ENCODE measurements around the gene CHST14. TPM values are rescaled to one million over a fixed set of nuclear protein-coding genes. Genes with fewer than 3 reads are reported as not detected.
A peak's percentile ranks its signal among the peaks of the same experiment; 100 is the strongest.

Gene CHST14
- polyA plus RNA-seq, 1 of the 3 experiments (the other 2 are of a cell fraction), result 43.2 TPM

- no peaks in the 10 kb centered on the region for H3K9me2 ChIP-seq
- H3K36me3 ChIP-seq (replicated peaks in 1 of 2; ENCODE audit: control insufficient read depth in 1 of 2, insufficient read depth in 2 of 2, low read length in 1 of 2), result no peaks in the 10 kb centered on the region
- H3K9me3 ChIP-seq, result no peaks in the 10 kb centered on the region
- H3K79me2 ChIP-seq (ENCODE audit: insufficient read depth), result peaks cover 32% of the 10 kb centered on the region
- peak overlapping the region; percentile 63 to 74 for H3K4me3 ChIP-seq (ENCODE audit: low read depth in 2 of 2, low read length in 1 of 2)
- H4K20me1 ChIP-seq (ENCODE audit: insufficient read depth), result peaks cover 31% of the 10 kb centered on the region
- POLR2A ChIA-PET, result interaction anchor here (0.8 to 1.2 kb wide), 3 partner anchors 10 to 57 kb away, joined by 3 read pairs; partner anchors contain the start of genes IVD and KNSTRN
- H3K27ac ChIP-seq (ENCODE audit: low read depth in 2 of 2, low read length in 1 of 2), result peak overlapping the region in 1 of 2 experiments; percentile 72; a peak in 2 of 4 replicates
- CTCF ChIA-PET, result interaction anchor here (0.7 to 3.3 kb wide), 14 partner anchors 10 to 166 kb away, joined by 3 to 16 read pairs (median 5); partner anchors contain the start of genes CHST14, DISP2 and INAFM2
- H3F3A ChIP-seq (replicated peaks; ENCODE audit: insufficient read depth), result no peaks in the 10 kb centered on the region
- peak; percentile 71 for DNase-seq
- no peaks in the 10 kb centered on the region; the same call in none of the 2 replicates for H3K27me3 ChIP-seq (ENCODE audit: insufficient read depth)
- H3K4me2 ChIP-seq, result peak overlapping the region; percentile 89
- H2AFZ ChIP-seq (ENCODE audit: low read depth), result peak overlapping the region; percentile 83
- peaks cover 11 to 40% of the 10 kb centered on the region in 2 experiments; a peak in 3 of 4 replicates for H3K4me1 ChIP-seq (ENCODE audit: control insufficient read depth in 1 of 2, insufficient read depth in 2 of 2, low read depth in 1 of 2, low read length in 1 of 2)
- under 1% methylated on average over 30 of the region's 35 CpGs for WGBS (ENCODE audit: low lambda C conversion rate)
- TF ChIP-seq GATA2 (CRISPR knock-in tag; IDR thresholded peaks at IDR 0.05) (no peak), TEAD4 (IDR thresholded peaks at IDR 0.05; ENCODE audit: borderline replicate concordance, insufficient read depth) (no peak), CTCF (IDR thresholded peaks at IDR 0.05) (peak; percentile 4; the same call in 1 of the 2 replicates), CHD2 (IDR thresholded peaks at IDR 0.05; ENCODE audit: low read length, partially characterized antibody) (peak; percentile 44), POLR2AphosphoS5 (IDR thresholded peaks at IDR 0.05; ENCODE audit: low read depth, low read length) (no peak), MAX (IDR thresholded peaks at IDR 0.05; ENCODE audit: low read depth) (no peak), FOXJ3 (CRISPR knock-in tag; IDR thresholded peaks at IDR 0.05) (no peak), ELF1 (IDR thresholded peaks at IDR 0.05) (no peak), GABPA (IDR thresholded peaks at IDR 0.05; ENCODE audit: low read depth) (no peak), NFIC (IDR thresholded peaks at IDR 0.05; ENCODE audit: borderline replicate concordance) (no peak), RFX5 (IDR thresholded peaks at IDR 0.05; ENCODE audit: low read length) (no peak), JUND (IDR thresholded peaks at IDR 0.05) (no peak), TCF12 (IDR thresholded peaks at IDR 0.05) (no peak), EP300 (IDR thresholded peaks at IDR 0.05; ENCODE audit: borderline replicate concordance in 1 of 2, low read depth in 1 of 2, low read length in 1 of 2) (no peak), RCOR1 (IDR thresholded peaks at IDR 0.05; ENCODE audit: low read length) (no peak), REST (IDR thresholded peaks at IDR 0.05; ENCODE audit: low read depth, low read length) (no peak), YY1 (IDR thresholded peaks at IDR 0.05; ENCODE audit: low read depth) (no peak), FOXM1 (IDR thresholded peaks at IDR 0.05; ENCODE audit: low read depth) (no peak), SIN3A (IDR thresholded peaks at IDR 0.05; ENCODE audit: borderline replicate concordance, low read depth, low read length) (no peak), RXRA (IDR thresholded peaks at IDR 0.05; ENCODE audit: borderline replicate concordance, low read depth) (no peak), MXI1 (IDR thresholded peaks at IDR 0.05; ENCODE audit: low read depth, low read length) (peak; percentile 26; the same call in 1 of the 2 replicates)
- TF ChIP-seq, protein P1, sequence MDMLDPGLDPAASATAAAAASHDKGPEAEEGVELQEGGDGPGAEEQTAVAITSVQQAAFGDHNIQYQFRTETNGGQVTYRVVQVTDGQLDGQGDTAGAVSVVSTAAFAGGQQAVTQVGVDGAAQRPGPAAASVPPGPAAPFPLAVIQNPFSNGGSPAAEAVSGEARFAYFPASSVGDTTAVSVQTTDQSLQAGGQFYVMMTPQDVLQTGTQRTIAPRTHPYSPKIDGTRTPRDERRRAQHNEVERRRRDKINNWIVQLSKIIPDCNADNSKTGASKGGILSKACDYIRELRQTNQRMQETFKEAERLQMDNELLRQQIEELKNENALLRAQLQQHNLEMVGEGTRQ (IDR thresholded peaks at IDR 0.05; ENCODE audit: borderline replicate concordance, low read depth, low read length), result no peak
- TF ChIP-seq, protein P2, sequence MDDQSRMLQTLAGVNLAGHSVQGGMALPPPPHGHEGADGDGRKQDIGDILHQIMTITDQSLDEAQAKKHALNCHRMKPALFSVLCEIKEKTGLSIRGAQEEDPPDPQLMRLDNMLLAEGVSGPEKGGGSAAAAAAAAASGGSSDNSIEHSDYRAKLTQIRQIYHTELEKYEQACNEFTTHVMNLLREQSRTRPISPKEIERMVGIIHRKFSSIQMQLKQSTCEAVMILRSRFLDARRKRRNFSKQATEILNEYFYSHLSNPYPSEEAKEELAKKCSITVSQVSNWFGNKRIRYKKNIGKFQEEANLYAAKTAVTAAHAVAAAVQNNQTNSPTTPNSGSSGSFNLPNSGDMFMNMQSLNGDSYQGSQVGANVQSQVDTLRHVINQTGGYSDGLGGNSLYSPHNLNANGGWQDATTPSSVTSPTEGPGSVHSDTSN (IDR thresholded peaks at IDR 0.05), result no peak
- peak overlapping the region; percentile 52 for H3K9ac ChIP-seq
Measured at GRCh38 chr15:40439960-40440742, 30.6 kb upstream of the CHST14 start.

Measured in SK-N-SH (cell line).